Measurements from ENCODE around the gene WWP2. TPM values are rescaled to one million over a fixed set of nuclear protein-coding genes. Genes with fewer than 3 reads are reported as not detected.

WWP2 gene
- total RNA-seq, 4 donors from 2014 or later, result 23.4 to 32.8 (median 29.6) TPM

GRCh38 chr16:69745959-69746358 lies 16.2 kb upstream of the WWP2 start:
- TF ChIP-seq POLR2A (IDR thresholded peaks at IDR 0.05), result no peak
- TF ChIP-seq CTCF (IDR thresholded peaks at IDR 0.05), result no peak
- Histone ChIP-seq H3K27ac (no peak overlapping the region), H3K27me3 (no peaks in the 10 kb centered on the region), H3K9me3 (no peaks in the 10 kb centered on the region), H3K36me3 (peaks cover 45 to 100% (median 58%) of the 10 kb centered on the region in 3 donors), H3K4me1 (peaks cover 8 to 19% (median 14%) of the 10 kb centered on the region in 3 donors), H3K4me3 (no peak overlapping the region)
- DNase-seq, result no peak
- intact Hi-C loops (cut with DNase I), result no loop called here
- WGBS, 2 donors, result 78 to 87% methylated on average over 5 to 10 of the region's 10 CpGs

GRCh38 chr16:69747115-69747514 lies 15.0 kb upstream of the WWP2 start:
- Histone ChIP-seq H3K4me1 (peaks cover 2 to 10% (median 3%) of the 10 kb centered on the region in 3 donors), H3K9me3 (no peaks in the 10 kb centered on the region), H3K27ac (no peak overlapping the region), H3K4me3 (no peak overlapping the region), H3K27me3 (no peaks in the 10 kb centered on the region), H3K36me3 (peaks cover 36 to 100% (median 51%) of the 10 kb centered on the region in 3 donors)
- DNase-seq, result no peak
- intact Hi-C loops (cut with DNase I), result no loop called here
- TF ChIP-seq POLR2A (IDR thresholded peaks at IDR 0.05) (no peak), CTCF (IDR thresholded peaks at IDR 0.05) (no peak)
- 84 to 87% methylated on average over 7 to 8 of the region's 8 CpGs for WGBS, 2 donors

- Histone ChIP-seq H3K9me3 (no peaks in the 10 kb centered on the region), H3K27me3 (no peaks in the 10 kb centered on the region), H3K27ac (no peak overlapping the region), H3K36me3 (peaks cover 36 to 84% (median 51%) of the 10 kb centered on the region in 3 donors), H3K4me3 (no peak overlapping the region), H3K4me1 (peaks cover 9 to 18% (median 15%) of the 10 kb centered on the region in 3 donors)
- TF ChIP-seq CTCF (IDR thresholded peaks at IDR 0.05) (no peak), POLR2A (IDR thresholded peaks at IDR 0.05) (no peak)
- intact Hi-C loops (cut with DNase I), result no loop called here
- DNase-seq, result no peak
- 80 to 86% methylated on average over 18 of the region's 20 CpGs for WGBS, 2 donors
Measured at GRCh38 chr16:69748694-69749345, 13.3 kb upstream of the WWP2 start.

DNA sequence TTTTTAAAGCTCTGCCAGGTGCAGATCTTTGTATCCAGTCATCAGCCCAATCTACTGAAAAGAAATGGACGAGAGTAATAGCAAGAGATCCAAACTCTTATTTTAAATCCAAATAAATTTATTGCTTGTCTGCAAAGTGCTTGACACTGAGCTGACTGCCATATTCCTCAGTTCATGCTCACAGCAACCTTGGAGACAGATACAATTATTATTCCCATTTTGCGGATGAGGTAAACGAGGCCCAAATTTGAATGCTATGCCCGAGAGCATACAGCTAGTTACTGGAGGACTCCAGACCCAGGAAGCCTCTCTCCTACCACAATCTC lies 8.0 kb upstream of the WWP2 start:
- Histone ChIP-seq H3K4me3 (peak overlapping the region; percentile 80 to 92 (median 89)), H3K27ac (peak overlapping the region; percentile 73 to 89 (median 86)), H3K36me3 (peaks cover 6 to 31% (median 17%) of the 10 kb centered on the region in 3 donors), H3K9me3 (no peaks in the 10 kb centered on the region), H3K27me3 (no peaks in the 10 kb centered on the region), H3K4me1 (peaks cover 14 to 30% (median 18%) of the 10 kb centered on the region in 3 donors)
- no peak for DNase-seq
- 7 to 9% methylated on average over 4 of the region's 4 CpGs for WGBS, 2 donors
- TF ChIP-seq CTCF (IDR thresholded peaks at IDR 0.05), result no peak
- TF ChIP-seq POLR2A (IDR thresholded peaks at IDR 0.05), result no peak
- intact Hi-C loops (cut with DNase I), result loop anchor here (5.0 kb wide), 1 partner anchor 42 kb away; no protein-coding TSS in a partner anchor

DNA sequence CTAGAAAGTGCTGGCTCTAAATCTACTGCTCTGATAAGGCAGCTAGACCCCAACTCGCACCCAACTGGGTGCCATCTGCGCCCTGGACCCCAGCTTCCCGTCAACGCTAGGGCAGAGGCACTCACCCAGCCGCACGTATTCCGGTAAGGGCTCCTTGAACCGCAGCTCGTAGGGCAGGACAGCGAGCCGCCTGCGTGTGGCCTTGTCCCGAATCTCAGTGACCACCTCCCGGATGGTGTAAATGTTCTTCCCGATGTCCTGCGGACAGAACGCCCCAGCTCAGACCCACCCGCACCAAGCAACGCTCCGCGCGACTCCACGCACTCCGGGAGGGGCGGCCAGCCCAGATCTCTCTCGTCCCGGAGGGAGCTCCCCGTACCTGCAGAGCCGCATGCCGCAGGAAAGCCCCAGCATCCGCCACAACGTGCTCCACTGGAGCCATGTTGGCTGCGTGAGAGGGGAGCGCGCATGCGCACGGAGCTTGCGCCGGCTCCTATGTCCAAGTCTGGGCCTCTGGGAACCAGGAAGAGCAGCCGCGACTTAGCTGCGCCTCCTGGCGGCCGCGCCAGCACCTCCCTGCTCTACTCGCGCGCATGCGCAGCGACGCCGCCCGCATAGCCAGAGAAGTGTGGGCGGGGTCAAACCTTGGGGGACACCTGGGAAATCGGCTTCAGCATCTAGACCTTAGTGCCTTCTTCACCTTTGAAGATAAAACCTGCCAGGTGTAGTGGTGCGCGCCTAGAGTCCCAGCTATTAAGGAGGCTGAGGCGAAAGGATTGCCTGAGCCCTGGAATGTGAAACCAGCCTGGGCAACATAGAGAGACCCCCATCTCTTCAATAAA lies 7.4 kb upstream of the WWP2 start, which contains the start of gene NOB1:
NOB1 (minus strand) TSS at position 458 of the 842 bp plus-strand sequence; CDS start at position 442, 16 bp downstream.
- Histone ChIP-seq H3K27ac (peak within 1 kb of the TSS; percentile 73 to 89 (median 86)), H3K4me3 (peak within 1 kb of the TSS; percentile 80 to 92 (median 89)), H3K4me1 (peaks cover 14 to 30% (median 18%) of the 10 kb centered on the region in 3 donors), H3K36me3 (peaks cover under 1 to 26% (median 11%) of the 10 kb centered on the region in 3 donors), H3K9me3 (no peaks in the 10 kb centered on the region), H3K27me3 (no peaks in the 10 kb centered on the region)
- DNase-seq, result peak; percentile 76
- intact Hi-C loops (cut with DNase I), result loop anchor here (5.0 kb wide), 1 partner anchor 42 kb away; no protein-coding TSS in a partner anchor
- WGBS, 2 donors, result 0 to 2% methylated on average over 7 to 41 of the region's 58 CpGs
- TF ChIP-seq CTCF (IDR thresholded peaks at IDR 0.05) (peak; percentile 96 to 100 (median 100)), POLR2A (IDR thresholded peaks at IDR 0.05) (peak in 3 of 4 donors; percentile 56 to 63 (median 61))

All from esophagus squamous epithelium (tissue), 5 donors.